Stomach (tissue), 9 donors: Measurements from ENCODE around the gene IQSEC1. TPM values are rescaled to one million over a fixed set of nuclear protein-coding genes. Genes with fewer than 3 reads are reported as not detected.

Experiments
- DNase-seq, 2 donors: peaks; one replicate each; pipeline versions ENCODE4 v3.0.0 to v3.0.0-alpha.2; 2013 to 2019
- H3K27ac ChIP-seq, 5 donors: fragments of 200-600 bp in 4 of 5; sonication (generic) in 4 of 5; one replicate each; pipeline ENCODE4 v1.5.1; 2013 to 2019; ENCODE audit warnings: mild to moderate bottlenecking in 1 of 5, moderate library complexity in 1 of 5
- H3K27me3 ChIP-seq, 3 donors: fragments of 200-600 bp; sonication (generic); one replicate each; pipeline ENCODE4 v1.5.1; 2017 to 2019; ENCODE audit warnings: mixed run types in 1 of 3
- H3K36me3 ChIP-seq, 4 donors: fragments of 200-600 bp; sonication (generic); 1 replicate in 3 of 4; 2 replicates in 1 of 4; pipeline ENCODE4 v1.5.1; 2016 to 2019
- H3K4me1 ChIP-seq, 4 donors: fragments of 200-600 bp; sonication (generic); one replicate each; pipeline ENCODE4 v1.5.1; 2016 to 2019
- H3K4me3 ChIP-seq, 4 donors: fragments of 200-600 bp; sonication (generic) in 3 of 4; one replicate each; pipeline ENCODE4 v1.5.1; 2016 to 2019; ENCODE audit warnings: mild to moderate bottlenecking in 1 of 4
- H3K9me3 ChIP-seq, 4 donors: fragments of 200-600 bp; sonication (generic); one replicate each; pipeline ENCODE4 v1.5.1; 2016 to 2019
- CTCF ChIP-seq, 7 experiments: fragments of 450-650 bp in 4 of 7; fragments of 200-600 bp in 3 of 7; sonication (generic) in 3 of 7; IDR thresholded peaks; one replicate each; pipeline ENCODE4 v1.5.1; 2016 to 2019; ENCODE audit warnings: antibody characterized with exemption in 7 of 7, control low read depth in 2 of 7, mild to moderate bottlenecking in 1 of 7
- EP300 ChIP-seq: sonication (generic); formaldehyde crosslinking; IDR thresholded peaks from one replicate; pipeline ENCODE4 v1.6.1; 2017; ENCODE audit warnings: antibody characterized with exemption
- POLR2A ChIP-seq, 4 donors: fragments of 450-650 bp; IDR thresholded peaks; one replicate each; pipeline ENCODE4 v1.6.1; 2016; ENCODE audit warnings: antibody characterized with exemption in 4 of 4, control low read depth in 2 of 4, mild to moderate bottlenecking in 1 of 4, moderate library complexity in 1 of 4
- POLR2AphosphoS5 ChIP-seq, 3 donors: sonication (generic); formaldehyde crosslinking; IDR thresholded peaks; one replicate each; pipeline ENCODE4 v1.6.1; 2016; ENCODE audit warnings: antibody characterized with exemption in 3 of 3
- WGBS, 5 donors: extraction: QIAGEN DNeasy Blood & Tissue Kit in 3 of 5; methylation state at CpG; one replicate each; pipeline versions ENCODE4 v1.1.5 to v1.1.7; 2013 to 2018; 5-methylcytosine and 5-hydroxymethylcytosine counted together
- intact Hi-C: fragments of 100-400 bp; cut with DNase I; formaldehyde crosslinking; loops from one replicate; pipeline ENCODE4 v1.15.1; 2023; ENCODE audit warnings: low total_unique reads
- polyA plus RNA-seq, 3 donors: library from polyadenylated mRNA; stranded (reverse); fragments of 200-250 nt; gene quantifications; one replicate each; pipeline ENCODE4 v1.2.3, GENCODE V29; 2013
- total RNA-seq, 5 donors: library from RNA; depleted of rRNA; stranded (reverse); fragments of >200 nt; gene quantifications; one replicate each; pipeline versions ENCODE4 v1.1.0 to v1.2.3, GENCODE V29; 2014 to 2016
- donor health status: healthy with polysubstance abuse.
- donor health status: Bipolar disorder and iron deficiency.
- donor health status: healthy.

The IQSEC1 gene
- total and polyA plus RNA-seq, 8 donors = 6.7 to 46.9 (median 20.8) TPM

DNA sequence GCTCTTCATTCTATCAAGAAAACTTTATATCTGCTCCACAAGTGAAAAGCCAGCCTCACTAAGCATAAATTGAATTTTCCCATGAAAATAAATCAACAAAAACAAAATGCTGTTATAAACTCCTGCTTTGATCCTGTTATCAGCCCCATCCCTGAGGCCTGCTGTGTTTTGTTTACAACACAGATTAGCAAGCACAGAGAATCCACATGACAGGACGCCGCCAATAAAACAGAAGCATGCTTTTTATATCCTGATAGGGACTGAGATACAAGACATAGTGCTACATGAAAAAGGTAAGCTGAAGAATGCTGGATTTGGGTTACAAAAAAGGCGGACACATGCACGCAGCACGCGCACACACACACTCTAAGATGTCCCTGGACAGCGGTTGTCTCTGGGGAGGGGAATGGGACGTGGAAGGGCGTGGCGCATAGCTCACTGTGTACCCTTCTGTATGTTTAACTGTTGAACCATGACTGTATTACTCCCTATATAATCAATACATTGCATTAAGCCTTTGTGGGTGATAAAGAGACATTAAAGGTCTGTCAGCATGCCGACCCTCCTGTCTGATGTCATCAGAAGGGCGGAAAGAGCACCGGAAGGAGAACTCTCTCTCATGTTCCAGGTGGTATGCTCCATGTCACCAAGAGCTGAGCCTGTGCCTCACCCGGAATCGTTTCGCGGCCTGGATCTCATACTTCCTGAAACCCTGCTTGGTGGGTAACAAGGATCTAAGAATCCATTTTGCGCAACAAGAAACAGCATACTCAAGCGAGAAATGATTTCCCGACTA, 93.9 kb downstream of the IQSEC1 start:
- WGBS, 5 donors = 81 to 87% (median 84%) methylated on average over 20 of the region's 20 CpGs
- no peak for DNase-seq
- Histone ChIP-seq H3K27me3 (no peaks in the 10 kb centered on the region), H3K36me3 (peaks cover 0 to 3% (median 0%) of the 10 kb centered on the region in 4 donors), H3K27ac (no peak overlapping the region), H3K4me1 (peaks cover 0 to 10% (median 8%) of the 10 kb centered on the region in 4 donors), H3K9me3 (no peaks in the 10 kb centered on the region), H3K4me3 (no peak overlapping the region)
- intact Hi-C loops = no loop called here
- TF ChIP-seq POLR2AphosphoS5 (IDR thresholded peaks at IDR 0.05) = no peak
- no peak for TF ChIP-seq EP300
- TF ChIP-seq POLR2A (IDR thresholded peaks at IDR 0.05) = no peak
- no peak for TF ChIP-seq CTCF (IDR thresholded peaks at IDR 0.05)

DNA sequence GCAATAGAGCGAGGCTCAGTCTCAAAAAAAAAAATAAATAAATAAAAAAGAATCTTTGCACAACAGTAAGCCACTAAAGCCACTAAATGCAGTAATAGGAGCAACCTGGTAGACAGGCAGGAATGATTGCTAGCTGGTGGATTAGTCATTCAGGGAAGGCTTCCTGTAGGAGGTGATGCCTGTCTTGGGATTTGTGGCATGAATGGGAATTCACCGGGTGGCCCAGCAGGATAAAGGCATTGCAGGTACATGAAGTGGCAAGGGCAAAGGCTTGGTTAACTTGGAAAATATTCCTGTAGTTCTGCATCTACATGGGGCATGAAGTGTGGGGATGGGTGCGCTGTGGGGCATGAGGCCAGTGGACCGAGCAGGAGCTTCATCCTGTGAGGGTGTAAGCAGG, 94.5 kb downstream of the IQSEC1 start:
- Histone ChIP-seq H3K36me3 (peaks cover 0 to 3% (median 0%) of the 10 kb centered on the region in 4 donors), H3K27ac (no peak overlapping the region), H3K9me3 (no peaks in the 10 kb centered on the region), H3K27me3 (no peaks in the 10 kb centered on the region), H3K4me3 (no peak overlapping the region), H3K4me1 (peaks cover 0 to 6% (median 4%) of the 10 kb centered on the region in 4 donors)
- TF ChIP-seq EP300 (no peak), CTCF (IDR thresholded peaks at IDR 0.05) (no peak), POLR2A (IDR thresholded peaks at IDR 0.05) (no peak), POLR2AphosphoS5 (IDR thresholded peaks at IDR 0.05) (no peak)
- intact Hi-C loops = no loop called here
- 79 to 95% (median 89%) methylated on average over 4 of the region's 4 CpGs for WGBS, 5 donors
- DNase-seq = no peak

GRCh38 chr3:12977117-12977808, 96.0 kb downstream of the IQSEC1 start:
- Histone ChIP-seq H3K4me1 (peaks cover 0 to 5% (median 0%) of the 10 kb centered on the region in 4 donors), H3K9me3 (no peaks in the 10 kb centered on the region), H3K4me3 (no peak overlapping the region), H3K36me3 (peaks cover 0 to 3% (median 0%) of the 10 kb centered on the region in 4 donors), H3K27ac (no peak overlapping the region), H3K27me3 (no peaks in the 10 kb centered on the region)
- intact Hi-C loops = no loop called here
- DNase-seq = no peak
- TF ChIP-seq EP300 (no peak), CTCF (IDR thresholded peaks at IDR 0.05) (no peak), POLR2AphosphoS5 (IDR thresholded peaks at IDR 0.05) (no peak), POLR2A (IDR thresholded peaks at IDR 0.05) (no peak)
- 83 to 90% (median 86%) methylated on average over 10 of the region's 10 CpGs for WGBS, 5 donors

- Histone ChIP-seq H3K36me3 (peaks cover 0 to 3% (median 0%) of the 10 kb centered on the region in 4 donors), H3K27ac (no peak overlapping the region), H3K27me3 (no peaks in the 10 kb centered on the region), H3K4me3 (no peak overlapping the region), H3K9me3 (no peaks in the 10 kb centered on the region), H3K4me1 (peaks cover 0 to 5% (median 0%) of the 10 kb centered on the region in 4 donors)
- no peak for DNase-seq
- TF ChIP-seq POLR2A (IDR thresholded peaks at IDR 0.05) (no peak), POLR2AphosphoS5 (IDR thresholded peaks at IDR 0.05) (no peak), EP300 (no peak), CTCF (IDR thresholded peaks at IDR 0.05) (no peak)
- intact Hi-C loops = no loop called here
- WGBS, 5 donors = 84 to 87% (median 87%) methylated on average over 12 of the region's 12 CpGs
Measured at GRCh38 chr3:12975748-12976522, 97.3 kb downstream of the IQSEC1 start.
